ENCODE results near the gene SCN8A. TPM values are rescaled to one million over a fixed set of nuclear protein-coding genes. Genes with fewer than 3 reads are reported as not detected.

Gene SCN8A
- total and polyA plus RNA-seq, 9 donors, result 0.21 to 2.9 (median 1.5) TPM

DNA sequence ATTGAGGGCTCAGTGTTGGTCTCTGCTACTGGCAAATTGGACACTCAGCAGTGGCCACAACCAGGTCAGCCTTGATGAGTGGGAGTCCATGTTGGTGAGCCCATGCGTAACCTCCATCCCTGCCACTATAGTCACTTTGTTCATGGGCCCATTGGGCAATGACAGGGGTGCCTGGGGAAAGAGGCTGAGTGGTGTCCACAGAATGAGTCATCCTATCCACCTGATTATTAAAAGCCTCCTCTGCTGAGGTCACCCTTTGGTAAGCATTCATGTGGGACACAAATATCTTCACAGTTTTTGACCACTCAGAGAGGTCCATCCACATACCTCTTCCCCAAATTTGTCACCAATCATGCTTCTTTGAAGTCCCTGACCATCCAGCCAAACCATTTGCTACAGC is 207.5 kb downstream of the SCN8A start:
- DNase-seq, result no peak
- Histone ChIP-seq H3K9me3 (no peaks in the 10 kb centered on the region), H3K4me3 (no peak overlapping the region), H3K27me3 (no peaks in the 10 kb centered on the region), H3K4me1 (ENCODE audit: insufficient read depth) (no peaks in the 10 kb centered on the region), H3K27ac (no peak overlapping the region), H3K36me3 (no peaks in the 10 kb centered on the region)
- WGBS, 3 donors, result 86 to 100% (median 96%) methylated on average over 1 of the region's 1 CpG
- intact Hi-C loops (cut with DNase I), result no loop called here
- TF ChIP-seq, protein P1, sequence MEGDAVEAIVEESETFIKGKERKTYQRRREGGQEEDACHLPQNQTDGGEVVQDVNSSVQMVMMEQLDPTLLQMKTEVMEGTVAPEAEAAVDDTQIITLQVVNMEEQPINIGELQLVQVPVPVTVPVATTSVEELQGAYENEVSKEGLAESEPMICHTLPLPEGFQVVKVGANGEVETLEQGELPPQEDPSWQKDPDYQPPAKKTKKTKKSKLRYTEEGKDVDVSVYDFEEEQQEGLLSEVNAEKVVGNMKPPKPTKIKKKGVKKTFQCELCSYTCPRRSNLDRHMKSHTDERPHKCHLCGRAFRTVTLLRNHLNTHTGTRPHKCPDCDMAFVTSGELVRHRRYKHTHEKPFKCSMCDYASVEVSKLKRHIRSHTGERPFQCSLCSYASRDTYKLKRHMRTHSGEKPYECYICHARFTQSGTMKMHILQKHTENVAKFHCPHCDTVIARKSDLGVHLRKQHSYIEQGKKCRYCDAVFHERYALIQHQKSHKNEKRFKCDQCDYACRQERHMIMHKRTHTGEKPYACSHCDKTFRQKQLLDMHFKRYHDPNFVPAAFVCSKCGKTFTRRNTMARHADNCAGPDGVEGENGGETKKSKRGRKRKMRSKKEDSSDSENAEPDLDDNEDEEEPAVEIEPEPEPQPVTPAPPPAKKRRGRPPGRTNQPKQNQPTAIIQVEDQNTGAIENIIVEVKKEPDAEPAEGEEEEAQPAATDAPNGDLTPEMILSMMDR (IDR thresholded peaks at IDR 0.05), result no peak
- TF ChIP-seq POLR2A (IDR thresholded peaks at IDR 0.05), result no peak

DNA sequence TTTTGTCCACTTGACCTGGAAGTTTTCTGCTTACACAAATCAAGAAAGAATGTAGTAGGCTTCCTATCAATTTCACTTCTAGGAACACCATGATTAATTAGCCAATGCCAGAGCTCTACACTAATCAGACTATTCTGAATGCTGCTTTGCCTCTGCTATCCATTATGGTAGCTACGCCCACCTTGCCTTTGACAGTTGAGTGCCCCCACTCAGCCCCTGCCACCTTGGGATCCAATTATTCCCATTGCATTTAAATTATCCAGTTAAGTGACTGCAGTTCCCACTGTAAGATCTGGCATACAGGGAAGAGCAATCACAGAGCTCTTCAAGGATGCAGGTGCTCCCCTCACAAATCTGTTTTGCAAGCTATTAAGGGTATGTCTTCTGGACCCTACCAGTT is 210.0 kb downstream of the SCN8A start:
- H3K4me1 ChIP-seq (ENCODE audit: insufficient read depth), result no peaks in the 10 kb centered on the region
- no peak overlapping the region for H3K27ac ChIP-seq
- DNase-seq, result no peak
- no peak overlapping the region for H3K4me3 ChIP-seq
- WGBS, 3 donors, result 88 to 97% (median 90%) methylated on average over 1 of the region's 1 CpG
- no peaks in the 10 kb centered on the region for H3K27me3 ChIP-seq
- intact Hi-C loops (cut with DNase I), result no loop called here
- no peaks in the 10 kb centered on the region for H3K9me3 ChIP-seq
- no peak for TF ChIP-seq POLR2A (IDR thresholded peaks at IDR 0.05)
- no peak for TF ChIP-seq EP300 (IDR thresholded peaks at IDR 0.05)
- TF ChIP-seq, protein P1 (IDR thresholded peaks at IDR 0.05), result no peak
- H3K36me3 ChIP-seq, result no peaks in the 10 kb centered on the region

DNA sequence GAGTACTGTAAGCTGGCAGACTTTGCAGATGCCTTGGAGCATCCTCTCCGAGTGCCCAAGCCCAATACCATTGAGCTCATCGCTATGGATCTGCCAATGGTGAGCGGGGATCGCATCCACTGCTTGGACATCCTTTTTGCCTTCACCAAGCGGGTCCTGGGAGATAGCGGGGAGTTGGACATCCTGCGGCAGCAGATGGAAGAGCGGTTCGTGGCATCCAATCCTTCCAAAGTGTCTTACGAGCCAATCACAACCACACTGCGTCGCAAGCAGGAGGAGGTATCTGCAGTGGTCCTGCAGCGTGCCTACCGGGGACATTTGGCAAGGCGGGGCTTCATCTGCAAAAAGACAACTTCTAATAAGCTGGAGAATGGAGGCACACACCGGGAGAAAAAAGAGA is 215.9 kb downstream of the SCN8A start:
- WGBS, 3 donors, result 90 to 94% (median 92%) methylated on average over 16 of the region's 16 CpGs
- TF ChIP-seq EP300 (IDR thresholded peaks at IDR 0.05), result no peak
- no peak for TF ChIP-seq POLR2A (IDR thresholded peaks at IDR 0.05)
- TF ChIP-seq, protein P1 (IDR thresholded peaks at IDR 0.05), result no peak

DNA sequence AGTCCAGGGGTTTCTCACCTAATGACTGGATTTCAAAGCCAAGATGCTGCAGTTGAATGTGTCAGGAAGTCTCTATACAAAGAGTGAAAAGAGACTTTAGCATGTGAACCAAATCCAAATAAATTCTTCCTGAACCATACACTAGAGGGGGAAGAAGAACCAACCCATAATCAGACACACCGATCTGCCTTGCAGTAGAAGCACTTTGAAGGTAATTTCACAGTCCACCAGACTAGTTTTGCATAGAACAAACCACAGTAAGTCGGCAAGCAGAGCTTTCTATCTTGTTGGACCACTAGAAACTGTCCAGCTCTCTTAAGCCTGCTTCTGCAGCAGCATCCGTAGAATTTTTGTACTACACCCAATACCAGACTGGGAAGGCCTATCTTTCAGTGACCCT is 218.2 kb downstream of the SCN8A start:
- H3K27me3 ChIP-seq, result no peaks in the 10 kb centered on the region
- H3K27ac ChIP-seq, result no peak overlapping the region
- 77 to 84% (median 81%) methylated on average over 3 of the region's 3 CpGs for WGBS, 3 donors
- H3K9me3 ChIP-seq, result no peaks in the 10 kb centered on the region
- H3K4me1 ChIP-seq (ENCODE audit: insufficient read depth), result no peaks in the 10 kb centered on the region
- no peaks in the 10 kb centered on the region for H3K36me3 ChIP-seq
- no peak for DNase-seq
- intact Hi-C loops (cut with DNase I), result no loop called here
- TF ChIP-seq POLR2A (IDR thresholded peaks at IDR 0.05) (no peak), EP300 (IDR thresholded peaks at IDR 0.05) (no peak)
- TF ChIP-seq, protein P1 (IDR thresholded peaks at IDR 0.05), result no peak
- H3K4me3 ChIP-seq, result no peak overlapping the region

More for the DNA sequence above, 215.9 kb downstream of the SCN8A start:
- DNase-seq, result no peak
- Histone ChIP-seq H3K9me3 (no peaks in the 10 kb centered on the region), H3K4me3 (no peak overlapping the region), H3K27me3 (no peaks in the 10 kb centered on the region), H3K27ac (no peak overlapping the region), H3K4me1 (ENCODE audit: insufficient read depth) (no peaks in the 10 kb centered on the region), H3K36me3 (no peaks in the 10 kb centered on the region)
- intact Hi-C loops (cut with DNase I), result no loop called here

Measured in ovary (tissue), 9 donors.